Kidney capillary endothelial cell (primary cell): ENCODE measurements around the gene ATXN10.

Source experiments
- DNase-seq: peaks from one replicate; pipeline ENCODE4 v3.0.0-alpha.2; 2018; ENCODE audit warnings: low spot score

Gene ATXN10

GRCh38 chr22:45879552-45879949 is 207.9 kb downstream of the ATXN10 start:
- DNase-seq = no peak

DNA sequence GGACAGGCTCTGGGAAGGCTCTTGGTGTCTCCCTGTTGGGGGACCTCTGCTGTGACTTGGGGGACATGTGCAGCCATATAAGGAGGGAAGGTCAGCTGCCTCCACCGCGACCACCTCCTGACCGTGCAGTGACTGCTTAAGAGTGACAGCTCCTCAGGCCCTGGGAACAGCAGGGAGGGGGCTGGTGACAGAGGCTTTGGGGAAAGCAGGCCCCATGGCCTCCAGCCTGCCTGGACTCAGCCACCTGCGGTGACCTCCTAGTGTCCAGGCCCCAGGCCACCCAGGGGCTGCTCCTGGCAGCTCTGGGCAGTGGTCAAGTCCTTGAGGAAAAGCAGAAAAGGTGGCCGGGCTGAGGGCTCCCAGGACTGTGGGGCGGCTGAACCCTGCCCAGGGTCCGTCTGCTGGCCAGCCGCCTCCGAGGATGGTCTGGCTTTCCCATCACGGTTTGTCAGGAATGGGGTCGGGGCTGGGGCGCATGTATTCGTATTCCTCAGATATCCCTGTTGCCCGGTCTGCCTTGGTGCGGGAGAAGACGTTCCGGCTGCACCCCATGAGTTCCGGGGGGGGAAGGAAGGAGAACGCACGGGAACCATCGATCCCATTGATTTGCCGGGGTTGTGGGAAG is 208.6 kb downstream of the ATXN10 start:
- no peak for DNase-seq

- no peak for DNase-seq
Measured at GRCh38 chr22:45880716-45881523, 209.3 kb downstream of the ATXN10 start.

DNA sequence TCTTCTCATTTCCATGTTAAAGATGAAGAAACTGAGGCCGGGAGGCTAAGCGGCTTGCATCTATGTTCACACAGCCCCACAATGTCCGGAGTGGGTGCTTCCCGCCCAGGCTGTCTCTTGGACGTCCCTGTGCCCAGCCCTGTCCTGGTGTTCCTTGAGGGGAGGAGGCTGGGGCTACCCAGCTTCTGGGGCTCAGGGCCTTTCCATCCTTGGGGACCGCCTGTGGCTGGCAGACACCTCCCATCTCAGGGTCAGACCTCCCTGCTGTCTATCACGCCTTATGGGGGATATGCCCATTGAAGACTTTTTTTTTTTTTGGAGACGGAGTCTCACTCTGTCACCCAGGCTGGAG is 209.9 kb downstream of the ATXN10 start:
- DNase-seq = no peak

DNA sequence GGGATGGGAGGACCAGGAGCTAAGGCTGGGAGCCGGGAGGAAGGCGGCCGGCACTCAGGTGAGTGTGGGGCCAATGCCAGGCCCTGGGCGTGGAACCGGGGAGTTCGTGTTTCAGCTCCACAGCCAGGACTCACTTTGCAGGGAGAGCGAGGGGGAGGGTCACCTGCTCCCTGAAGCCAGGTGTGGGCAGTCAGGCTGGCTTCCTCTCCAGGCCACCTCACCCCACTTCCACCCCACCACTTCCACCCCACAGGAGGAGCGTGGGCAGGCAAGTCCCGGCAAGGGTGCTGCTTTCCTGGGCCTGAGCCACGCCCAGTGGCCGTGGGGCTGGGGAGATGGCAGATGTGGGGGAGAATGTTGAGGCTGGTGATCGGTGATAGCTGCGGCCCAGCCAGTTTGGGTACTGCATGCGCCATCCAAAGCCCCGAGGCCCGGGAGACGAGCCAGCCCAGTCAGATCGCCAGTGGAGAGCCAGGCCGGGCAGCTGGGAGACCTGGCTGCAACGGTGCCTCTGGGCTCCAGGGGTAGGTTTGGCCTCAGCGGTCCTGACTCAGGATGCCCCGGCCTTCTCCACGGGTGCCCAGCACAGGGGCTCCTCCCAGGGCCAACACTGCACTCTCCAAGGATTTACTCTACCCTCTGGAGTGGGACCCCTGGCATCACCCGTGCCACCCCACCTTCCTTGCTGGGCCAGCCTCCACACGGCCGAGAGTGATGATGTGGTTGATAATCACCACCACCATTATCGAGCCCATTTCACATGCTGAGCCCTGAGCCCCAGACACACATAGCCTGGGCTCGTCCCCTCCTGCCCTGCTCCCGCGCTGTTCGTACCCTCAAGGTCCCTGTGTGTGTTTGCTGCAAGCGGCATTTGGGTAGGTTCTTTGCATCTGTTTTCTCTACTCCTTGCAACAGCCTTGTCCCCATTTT is 211.5 kb downstream of the ATXN10 start:
- DNase-seq = no peak

DNA sequence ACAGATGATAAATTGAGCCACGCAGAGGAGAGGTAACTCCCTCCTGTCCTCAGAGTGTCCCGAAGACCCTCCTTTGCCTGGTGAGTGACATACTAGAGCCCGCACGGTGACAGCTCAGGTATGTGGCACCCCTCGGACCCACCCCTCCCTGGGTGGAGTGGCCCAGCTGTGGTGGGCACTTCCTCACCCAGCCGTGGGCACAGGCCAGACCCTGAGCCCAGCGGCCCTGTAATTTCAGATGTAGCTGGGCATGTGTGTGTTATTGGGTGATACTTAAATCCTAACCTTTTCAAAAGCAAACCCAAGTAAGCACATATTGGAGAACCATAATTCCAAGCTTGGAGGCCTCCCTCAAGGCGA is 212.2 kb downstream of the ATXN10 start:
- DNase-seq = no peak

GRCh38 chr22:45884201-45885062 is 212.8 kb downstream of the ATXN10 start:
- no peak for DNase-seq

GRCh38 chr22:45885171-45885840 is 213.7 kb downstream of the ATXN10 start:
- no peak for DNase-seq

GRCh38 chr22:45885941-45886395 is 214.3 kb downstream of the ATXN10 start:
- no peak for DNase-seq

DNA sequence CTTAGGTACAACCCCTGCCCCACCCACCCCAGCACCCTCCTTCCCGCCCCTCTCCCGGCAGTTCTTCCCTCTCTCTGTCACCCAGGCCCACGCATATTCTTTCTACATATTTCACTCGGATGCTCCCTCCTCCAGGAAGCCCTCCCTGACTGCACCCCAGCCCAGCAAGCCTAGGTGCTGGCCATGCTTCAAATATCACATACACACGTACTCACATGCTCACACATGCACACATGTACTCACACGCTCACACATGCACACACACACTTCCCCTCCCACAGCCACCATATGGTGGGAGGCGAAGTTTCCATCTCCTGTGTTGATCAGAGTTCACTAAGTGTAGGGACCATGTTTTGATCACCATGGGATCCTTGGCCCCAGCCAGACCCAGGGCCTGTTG is 214.9 kb downstream of the ATXN10 start:
- DNase-seq = no peak

- no peak for DNase-seq
Measured at GRCh38 chr22:45887202-45888131, 215.8 kb downstream of the ATXN10 start.

DNA sequence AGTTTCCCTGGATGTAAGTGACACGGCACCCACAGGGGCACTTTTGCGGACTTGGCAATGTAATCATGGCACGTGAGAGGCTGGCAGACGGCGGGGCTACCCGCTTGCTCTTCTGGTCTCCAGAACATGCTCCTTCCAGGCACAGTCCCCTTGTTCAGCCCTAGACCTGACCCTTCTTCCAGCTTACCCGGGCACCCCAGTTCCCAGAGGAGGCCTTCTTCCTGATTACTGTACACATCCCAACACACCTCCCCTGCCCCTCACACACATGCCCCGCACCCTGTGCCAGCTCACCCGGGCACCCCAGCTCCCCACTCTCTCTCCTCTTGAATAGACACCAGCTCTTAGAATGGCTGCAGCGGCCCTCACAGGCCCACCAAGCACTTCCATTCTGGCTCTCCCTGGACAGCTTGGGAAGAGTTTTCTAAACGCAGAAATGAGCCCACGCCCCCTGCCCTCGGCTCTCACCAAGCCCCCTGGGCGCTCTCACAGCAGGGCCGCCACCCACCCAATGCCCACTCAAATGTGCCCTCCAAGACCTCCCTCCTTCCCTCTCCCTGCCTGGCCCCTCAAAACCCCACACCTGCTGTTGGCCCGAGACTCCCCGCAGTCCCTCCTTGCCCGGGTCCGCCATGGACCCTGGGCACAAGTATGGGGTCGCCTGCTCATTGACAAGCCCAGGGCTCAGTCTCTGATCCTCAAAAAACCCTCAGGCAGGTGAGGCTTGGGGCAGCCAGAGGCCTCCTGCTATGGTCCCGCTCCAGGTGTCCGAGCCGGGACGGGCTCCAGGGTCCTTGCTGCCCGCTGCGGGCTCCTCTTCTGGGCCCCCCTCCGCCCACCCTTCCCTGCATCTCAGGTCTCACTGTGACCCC is 216.8 kb downstream of the ATXN10 start:
- DNase-seq = no peak

DNA sequence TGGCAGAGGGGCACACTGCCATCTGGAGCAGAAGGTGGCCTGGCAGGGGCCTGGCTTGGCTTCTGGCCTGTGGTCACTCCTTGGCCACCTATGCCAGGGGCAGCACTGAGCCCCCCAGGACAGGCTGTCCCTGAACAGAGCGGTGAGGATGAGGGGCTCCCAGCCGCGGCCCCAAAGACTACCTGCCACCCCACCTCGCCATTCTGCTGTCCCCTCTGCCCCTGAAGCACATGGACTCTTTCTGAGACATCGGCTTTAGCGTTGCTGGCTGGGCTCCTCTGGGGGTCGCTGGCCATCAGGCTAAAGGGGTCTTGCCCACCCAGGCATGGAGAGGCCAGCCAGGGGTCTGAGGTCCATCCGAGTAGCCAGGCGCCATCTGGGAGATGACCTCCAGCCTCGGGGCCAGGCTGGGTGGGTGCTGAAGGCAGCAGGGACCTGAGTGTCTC is 217.5 kb downstream of the ATXN10 start:
- no peak for DNase-seq

GRCh38 chr22:45889539-45890350 is 218.1 kb downstream of the ATXN10 start:
- peak; percentile 21 for DNase-seq

DNA sequence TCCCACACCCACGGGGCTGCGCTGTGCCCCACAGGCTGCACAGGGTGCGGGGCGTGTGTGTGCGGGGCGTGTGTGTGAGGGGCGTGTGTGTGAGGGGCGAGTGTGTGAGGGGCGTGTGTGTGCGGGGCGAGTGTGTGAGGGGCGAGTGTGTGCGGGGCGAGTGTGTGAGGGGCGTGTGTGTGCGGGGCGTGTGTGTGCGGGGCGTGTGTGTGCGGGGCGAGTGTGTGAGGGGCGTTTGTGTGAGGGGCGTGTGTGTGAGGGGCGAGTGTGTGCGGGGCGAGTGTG is 218.7 kb downstream of the ATXN10 start:
- no peak for DNase-seq

DNA sequence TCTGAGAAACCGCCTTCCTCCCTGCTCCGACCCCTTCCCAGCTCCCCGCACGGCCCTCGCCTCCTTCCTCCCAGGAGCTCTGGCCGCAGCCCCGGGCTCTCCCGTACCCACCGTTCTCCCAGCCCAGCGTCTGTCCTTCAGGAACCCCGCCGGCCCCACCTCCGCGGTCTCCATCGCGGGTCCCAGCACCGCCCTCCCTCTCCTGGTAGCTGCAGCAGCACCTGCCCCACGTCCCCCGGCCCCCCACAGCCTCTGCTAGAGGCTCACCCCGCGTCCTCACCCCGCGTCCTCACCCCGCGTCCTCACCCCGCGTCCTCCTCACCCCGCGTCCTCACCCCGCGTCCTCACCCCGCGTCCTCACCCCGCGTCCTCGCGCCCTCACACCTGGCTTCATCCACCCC is 219.4 kb downstream of the ATXN10 start:
- DNase-seq = no peak

DNA sequence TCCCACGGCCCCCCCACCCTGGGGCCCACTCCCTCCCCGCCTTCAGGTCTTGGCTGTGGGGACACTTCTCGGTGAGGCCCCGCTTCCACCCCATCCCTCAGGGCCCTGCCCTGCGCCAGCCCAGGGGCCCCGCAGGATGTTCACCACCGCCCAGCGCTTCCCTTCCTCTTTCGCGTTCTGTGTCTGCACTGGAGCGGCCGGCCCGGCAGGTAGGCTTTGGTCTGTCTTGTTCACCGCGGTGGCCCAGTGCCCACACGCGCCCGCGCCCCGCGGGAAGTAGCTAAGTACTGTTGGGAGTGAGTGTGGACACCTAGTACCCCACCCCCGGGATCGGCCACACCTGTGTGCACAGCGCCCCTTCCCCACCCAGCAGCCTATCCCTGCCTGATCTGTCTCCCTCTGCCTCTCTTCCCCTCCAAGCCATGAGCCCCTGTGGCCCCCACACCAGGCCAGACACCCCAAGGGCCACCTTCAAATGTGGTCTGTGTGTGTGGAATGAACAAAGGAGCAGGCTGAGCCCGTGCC is 219.9 kb downstream of the ATXN10 start:
- no peak for DNase-seq

DNA sequence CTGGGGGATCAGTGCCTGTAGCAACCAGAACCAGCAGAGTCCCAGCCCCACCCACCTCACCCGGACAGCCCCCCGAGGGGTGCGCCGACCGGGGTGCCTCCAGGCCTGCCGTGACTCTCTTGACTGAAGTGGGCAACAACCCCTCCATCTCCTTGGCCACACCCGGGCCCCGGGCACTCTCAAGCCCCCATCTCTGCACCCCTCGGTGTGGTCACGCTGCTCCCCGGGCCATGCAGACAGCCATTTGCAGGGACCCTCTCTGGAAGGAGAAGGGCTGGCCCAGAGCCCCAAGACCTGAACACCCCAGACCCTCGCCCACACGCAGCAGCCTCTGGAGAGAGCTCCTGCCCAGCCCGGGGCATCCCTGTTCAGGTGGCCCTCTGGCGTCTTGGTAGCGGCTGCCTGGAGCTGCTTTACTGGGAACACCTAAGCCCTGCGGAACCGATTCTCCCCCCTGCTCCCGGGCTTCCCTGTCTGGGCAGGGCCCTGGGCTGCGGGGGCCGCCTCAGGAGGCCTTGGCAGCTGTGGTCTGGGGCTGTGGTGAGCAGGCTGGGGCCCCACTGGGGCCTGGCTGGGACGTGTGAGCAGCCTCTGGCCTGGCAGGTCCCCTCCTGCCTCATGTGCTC is 220.5 kb downstream of the ATXN10 start:
- no peak for DNase-seq
